Heart left ventricle (tissue), 13 donors: ENCODE measurements around the gene ANO4.

ENCODE experiments used
- POLR2A ChIP-seq, 2 donors: fragments of 450-650 bp; IDR thresholded peaks; one replicate each; pipeline ENCODE4 v1.6.1; 2017; ENCODE audit warnings: antibody characterized with exemption in 2 of 2, mild to moderate bottlenecking in 2 of 2, moderate library complexity in 2 of 2
- TF ChIP-seq, protein P1 (sequence below), 12 donors: fragments of 200-600 bp; sonication (generic) in 4 of 12; IDR thresholded peaks; one replicate each; pipeline versions ENCODE4 v1.5.0 to v1.8.0; 2018 to 2022; ENCODE audit warnings: antibody characterized with exemption in 12 of 12, mild to moderate bottlenecking in 5 of 12
- donor health status: ischemic (EF 13 %, LVEDD 7.1; RV severe dilation, severe dysfunction).
- donor health status: DM: no; HTN: yes; CAD: no.
- donor health status: DM: no; HTN: no; CAD: no.
- donor health status: ischemic (EF 25% LVEDD 6.9; RV normal size, moderate dysfunction).
- donor health status: ischemic (EF 25% LVEDD 5.7; RV mildly dilated, moderate dysfunction).
- donor health status: ischemic (EF 35%, LVEDD 5.7; RV mildly dilated, moderate dysfunction).
- donor health status: nonischemic (EF 11% LVEDD 7.7; RV severe dilation, severe dysfunction).
- donor health status: DM: yes; HTN: yes; CAD: no.
- donor health status: PGD.
- donor health status: ischemic (EF 29% LVEDD 5.4; RV normal size, mild dysfunction).
- donor health status: nonischemic (EF 23%, LVEDD 6.1; RV moderate dilation, normal function).

DNA sequence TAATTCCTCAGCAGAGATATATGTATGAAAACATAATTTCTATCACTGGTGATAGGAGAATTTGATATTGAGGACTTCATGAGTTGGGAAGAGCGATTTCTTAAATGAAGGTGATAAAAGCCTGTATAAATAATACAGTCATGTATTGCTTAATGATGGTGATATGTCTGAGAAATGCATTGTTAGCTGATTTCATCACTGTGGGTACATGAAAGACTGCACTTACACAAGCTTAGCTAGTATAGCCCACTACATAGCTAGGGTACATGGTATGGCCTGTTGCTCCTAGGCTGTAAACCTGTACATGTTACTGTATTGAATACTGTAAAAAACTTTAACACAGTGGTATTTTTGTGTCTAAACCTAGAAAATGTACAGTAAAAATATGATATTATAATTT, 63.4 kb downstream of the ANO4 start:
- TF ChIP-seq, protein P1, sequence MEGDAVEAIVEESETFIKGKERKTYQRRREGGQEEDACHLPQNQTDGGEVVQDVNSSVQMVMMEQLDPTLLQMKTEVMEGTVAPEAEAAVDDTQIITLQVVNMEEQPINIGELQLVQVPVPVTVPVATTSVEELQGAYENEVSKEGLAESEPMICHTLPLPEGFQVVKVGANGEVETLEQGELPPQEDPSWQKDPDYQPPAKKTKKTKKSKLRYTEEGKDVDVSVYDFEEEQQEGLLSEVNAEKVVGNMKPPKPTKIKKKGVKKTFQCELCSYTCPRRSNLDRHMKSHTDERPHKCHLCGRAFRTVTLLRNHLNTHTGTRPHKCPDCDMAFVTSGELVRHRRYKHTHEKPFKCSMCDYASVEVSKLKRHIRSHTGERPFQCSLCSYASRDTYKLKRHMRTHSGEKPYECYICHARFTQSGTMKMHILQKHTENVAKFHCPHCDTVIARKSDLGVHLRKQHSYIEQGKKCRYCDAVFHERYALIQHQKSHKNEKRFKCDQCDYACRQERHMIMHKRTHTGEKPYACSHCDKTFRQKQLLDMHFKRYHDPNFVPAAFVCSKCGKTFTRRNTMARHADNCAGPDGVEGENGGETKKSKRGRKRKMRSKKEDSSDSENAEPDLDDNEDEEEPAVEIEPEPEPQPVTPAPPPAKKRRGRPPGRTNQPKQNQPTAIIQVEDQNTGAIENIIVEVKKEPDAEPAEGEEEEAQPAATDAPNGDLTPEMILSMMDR (IDR thresholded peaks at IDR 0.05) = no peak
- no peak for TF ChIP-seq POLR2A (IDR thresholded peaks at IDR 0.05)
